ENCODE measurements around the gene AMN.
A peak's percentile ranks its signal among the peaks of the same experiment; 100 is the strongest.

- 0 out of 2 replicates have a peak, but pooled peaks have one; percentile 23 for TF ChIP-seq CTCF (conservative IDR thresholded peaks at IDR 0.05)
- no peak for TF ChIP-seq EZH2 (IDR thresholded peaks at IDR 0.05; ENCODE audit: low read depth)
Observed at GRCh38 chr14:102878970-102879460, 43.4 kb upstream of the AMN start.
